Mesothelial cell of epicardium (in vitro differentiated cells): ENCODE data around the gene FAM184B. TPM values are rescaled to one million over a fixed set of nuclear protein-coding genes. Genes with fewer than 3 reads are reported as not detected.
"Not testable (repeated sequence)": the region's sequence is repeated elsewhere in the genome, so short reads cannot be mapped to it uniquely, and the experiment has no call there.

ENCODE experiments used
- DNase-seq, 2 experiments: peaks; one replicate each; pipeline ENCODE4 v3.0.0; 2021; ENCODE audit warnings: low spot score in 2 of 2; ENCODE audit not compliant: unreplicated experiment in 2 of 2
- H3K27ac Mint-ChIP-seq: 2 replicates; pipeline ENCODE4 v1.8.0; 2021; ENCODE audit warnings: mixed read lengths
- H3K27me3 Mint-ChIP-seq: 2 replicates; pipeline ENCODE4 v1.8.0; 2021; ENCODE audit warnings: low read depth, mixed read lengths
- H3K36me3 Mint-ChIP-seq: 2 replicates; pipeline ENCODE4 v1.8.0; 2021; ENCODE audit warnings: mixed read lengths
- H3K4me1 Mint-ChIP-seq: 2 replicates; pipeline ENCODE4 v1.8.0; 2021; ENCODE audit warnings: mixed read lengths
- H3K4me3 Mint-ChIP-seq: 2 replicates; pipeline ENCODE4 v1.8.0; 2021; ENCODE audit warnings: mild to moderate bottlenecking, moderate library complexity, mixed read lengths
- H3K9me3 Mint-ChIP-seq: 2 replicates; pipeline ENCODE4 v1.8.0; 2021; ENCODE audit warnings: mixed read lengths
- CTCF ChIP-seq: fragments of 200-600 bp; sonication (generic); IDR thresholded peaks from one replicate; pipeline ENCODE4 v1.5.0; 2021; ENCODE audit warnings: antibody characterized with exemption; ENCODE audit not compliant: unreplicated experiment
- total RNA-seq: library from RNA; stranded (reverse); gene quantifications from 3 replicates; pipeline ENCODE4 v1.2.1, GENCODE V29; 2021

The FAM184B gene
- total RNA-seq, 1 donor from 2014 or later: 0.04 TPM

GRCh38 chr4:17665852-17666251 is 115.6 kb downstream of the FAM184B start:
- no peak for TF ChIP-seq CTCF

GRCh38 chr4:17665346-17665745 is 116.1 kb downstream of the FAM184B start:
- H3K4me1 Mint-ChIP-seq: no peaks in the 10 kb centered on the region
- no peak overlapping the region for H3K27ac Mint-ChIP-seq
- no peak overlapping the region for H3K4me3 Mint-ChIP-seq
- no peak for TF ChIP-seq CTCF
- H3K9me3 Mint-ChIP-seq: no peaks in the 10 kb centered on the region
- peaks cover 9% of the 10 kb centered on the region for H3K27me3 Mint-ChIP-seq
- H3K36me3 Mint-ChIP-seq: no peaks in the 10 kb centered on the region
- DNase-seq: no peak

More at GRCh38 chr4:17665852-17666251, 115.6 kb downstream of the FAM184B start:
- Mint-ChIP-seq H3K4me3 (no peak overlapping the region), H3K4me1 (no peaks in the 10 kb centered on the region), H3K36me3 (no peaks in the 10 kb centered on the region), H3K9me3 (no peaks in the 10 kb centered on the region), H3K27me3 (peaks cover 6% of the 10 kb centered on the region), H3K27ac (no peak overlapping the region)
- DNase-seq: no peak

- Mint-ChIP-seq H3K36me3 (no peaks in the 10 kb centered on the region), H3K4me3 (no peak overlapping the region), H3K9me3 (no peaks in the 10 kb centered on the region), H3K27ac (no peak overlapping the region), H3K4me1 (no peaks in the 10 kb centered on the region), H3K27me3 (peaks cover 9% of the 10 kb centered on the region)
- no peak for DNase-seq
- no peak for TF ChIP-seq CTCF
Observed at GRCh38 chr4:17664755-17665154, 116.7 kb downstream of the FAM184B start.

GRCh38 chr4:17662694-17663093 is 118.7 kb downstream of the FAM184B start:
- H3K27me3 Mint-ChIP-seq: peaks cover 14% of the 10 kb centered on the region
- no peaks in the 10 kb centered on the region for H3K4me1 Mint-ChIP-seq
- H3K9me3 Mint-ChIP-seq: no peaks in the 10 kb centered on the region
- no peak overlapping the region for H3K4me3 Mint-ChIP-seq
- H3K27ac Mint-ChIP-seq: no peak overlapping the region
- TF ChIP-seq CTCF: no peak
- no peaks in the 10 kb centered on the region for H3K36me3 Mint-ChIP-seq
- no peak for DNase-seq

- not testable (repeated sequence) for H3K36me3 Mint-ChIP-seq, H3K4me1 Mint-ChIP-seq, H3K27ac Mint-ChIP-seq, DNase-seq, H3K9me3 Mint-ChIP-seq, H3K4me3 Mint-ChIP-seq
- H3K27me3 Mint-ChIP-seq: peaks cover 30% of the 10 kb centered on the region
Observed at GRCh38 chr4:17659196-17659595, 122.2 kb downstream of the FAM184B start.

GRCh38 chr4:17657849-17658248 is 123.6 kb downstream of the FAM184B start:
- Mint-ChIP-seq H3K27me3 (peaks cover 28% of the 10 kb centered on the region), H3K27ac (no peak overlapping the region)

More at GRCh38 chr4:17657849-17658248, 123.6 kb downstream of the FAM184B start:
- no peak for TF ChIP-seq CTCF
- H3K4me1 Mint-ChIP-seq: no peaks in the 10 kb centered on the region
- no peaks in the 10 kb centered on the region for H3K36me3 Mint-ChIP-seq
- no peak overlapping the region for H3K4me3 Mint-ChIP-seq
- DNase-seq: no peak
- no peaks in the 10 kb centered on the region for H3K9me3 Mint-ChIP-seq
